SK-N-SH (cell line): ENCODE results near the gene GPR152.

Experiments
- CTCF ChIP-seq: fragments of 200-600 bp; sonication (generic); IDR thresholded peaks from 2 replicates; pipeline ENCODE4 v1.6.1; 2017; ENCODE audit warnings: antibody characterized with exemption, mild to moderate bottlenecking, moderate library complexity
- EP300 ChIP-seq, 2 experiments: IDR thresholded peaks; 2 replicates each; pipeline versions ENCODE4 v1.4.0 to v1.6.1; 2012; ENCODE audit warnings: borderline replicate concordance in 1 of 2, low read depth in 1 of 2, low read length in 1 of 2
- EZH2phosphoT487 ChIP-seq: fragments of 200-600 bp; sonication (generic); IDR thresholded peaks from 2 replicates; pipeline ENCODE4 v1.6.1; 2017; ENCODE audit warnings: low read depth, mixed run types, mild to moderate bottlenecking, antibody characterized with exemption, moderate library complexity, borderline replicate concordance
- FOXM1 ChIP-seq: IDR thresholded peaks from 2 replicates; pipeline ENCODE4 v1.4.0; 2012; ENCODE audit warnings: low read depth, mild to moderate bottlenecking
- GABPA ChIP-seq: IDR thresholded peaks from 2 replicates; pipeline ENCODE4 v1.4.0; 2012; ENCODE audit warnings: low read depth, mild to moderate bottlenecking
- JUND ChIP-seq: IDR thresholded peaks from 2 replicates; pipeline ENCODE4 v1.4.0; 2012
- MAX ChIP-seq: IDR thresholded peaks from 2 replicates; pipeline ENCODE4 v1.4.0; 2012; ENCODE audit warnings: low read depth
- MEF2A ChIP-seq: IDR thresholded peaks from 2 replicates; pipeline ENCODE4 v1.4.0; 2012; ENCODE audit warnings: low read depth, borderline replicate concordance
- NFIC ChIP-seq: IDR thresholded peaks from 2 replicates; pipeline ENCODE4 v1.4.0; 2012; ENCODE audit warnings: borderline replicate concordance
- POLR2AphosphoS5 ChIP-seq: IDR thresholded peaks from 2 replicates; pipeline ENCODE4 v1.6.1; 2012; ENCODE audit warnings: low read depth, low read length
- RAD21 ChIP-seq: IDR thresholded peaks from 2 replicates; pipeline ENCODE4 v1.6.1; 2012; ENCODE audit warnings: mild to moderate bottlenecking, low read length
- REST ChIP-seq: IDR thresholded peaks from 2 replicates; pipeline ENCODE4 v1.6.1; 2012; ENCODE audit warnings: mild to moderate bottlenecking, low read depth, low read length, moderate library complexity
- TAF1 ChIP-seq: IDR thresholded peaks from 2 replicates; pipeline ENCODE4 v1.6.1; 2012; ENCODE audit warnings: low read depth, mild to moderate bottlenecking, low read length, moderate library complexity, borderline replicate concordance
- ZBTB33 ChIP-seq: IDR thresholded peaks from 2 replicates; pipeline ENCODE4 v1.4.0; 2012; ENCODE audit warnings: low read depth, borderline replicate concordance

- TF ChIP-seq CTCF (no peak), MAX (no peak), NFIC (no peak), EZH2phosphoT487 (no peak), POLR2AphosphoS5 (no peak), TAF1 (no peak), MEF2A (no peak), GABPA (no peak), RAD21 (no peak), FOXM1 (no peak), REST (no peak), ZBTB33 (no peak), JUND (no peak), EP300 (IDR thresholded peaks at IDR 0.05; ENCODE audit: borderline replicate concordance in 1 of 2, low read depth in 1 of 2, low read length in 1 of 2) (no peak)
Observed at GRCh38 chr11:67435031-67435726, 17.4 kb downstream of the GPR152 start.
